SKM-1 treated with dmso at 0.1 percent for 144 hours (cell line): ENCODE data around the gene TYROBP.
"Not testable (repeated sequence)": the region's sequence is repeated elsewhere in the genome, so short reads cannot be mapped to it uniquely, and the experiment has no call there.

ENCODE experiments used
- DNase-seq: peaks from one replicate; lab custom pipeline; 2025; ENCODE audit not compliant: unreplicated experiment; lab: John Stamatoyannopoulos, UW

The TYROBP gene

DNA sequence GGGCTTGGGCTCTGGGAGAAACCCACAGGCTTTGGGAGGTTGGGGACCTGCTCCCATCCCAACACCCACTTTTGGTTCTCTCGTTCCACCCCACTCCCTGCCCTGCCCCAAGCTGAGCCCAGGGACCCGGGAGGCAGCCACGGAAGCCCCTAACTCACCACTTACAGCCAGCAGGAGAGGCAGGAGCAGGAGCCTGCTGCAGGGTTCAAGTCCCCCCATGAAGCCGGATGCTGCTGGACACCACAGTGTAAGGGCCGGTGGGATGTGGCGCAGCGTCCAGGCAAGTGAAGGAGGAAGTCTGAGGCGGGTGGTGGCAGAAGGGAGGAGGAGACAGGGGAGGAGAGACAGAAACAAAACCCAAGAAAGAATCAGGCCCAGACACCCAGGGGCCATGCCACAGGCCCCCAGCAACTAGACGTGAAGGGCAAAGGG is at the start of gene TYROBP:
TYROBP (minus strand) TSS at position 286 of the 432 bp plus-strand sequence; CDS start at position 219, 67 bp downstream.
- DNase-seq = peak; percentile 34

DNA sequence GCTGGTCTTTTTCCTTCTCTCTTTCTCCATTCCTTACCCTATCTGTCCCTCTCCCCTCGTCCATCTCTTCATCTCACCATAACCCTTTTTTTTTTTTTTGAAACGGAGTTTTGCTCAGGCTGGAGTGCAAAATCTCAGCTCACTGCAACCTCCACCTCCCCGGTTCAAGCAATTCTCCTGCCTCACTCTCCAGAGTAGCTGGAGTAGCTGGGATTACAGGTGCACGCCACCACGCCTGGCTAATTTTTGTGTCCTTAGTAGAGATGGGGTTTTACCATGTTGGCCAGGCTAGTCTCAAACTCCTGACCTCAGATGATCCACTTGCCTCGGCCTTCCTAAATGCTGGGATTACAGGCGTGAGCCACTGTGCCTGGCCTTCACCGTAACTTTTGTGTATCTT is 49.3 kb upstream of the TYROBP start:
- DNase-seq = not testable (repeated sequence)

DNA sequence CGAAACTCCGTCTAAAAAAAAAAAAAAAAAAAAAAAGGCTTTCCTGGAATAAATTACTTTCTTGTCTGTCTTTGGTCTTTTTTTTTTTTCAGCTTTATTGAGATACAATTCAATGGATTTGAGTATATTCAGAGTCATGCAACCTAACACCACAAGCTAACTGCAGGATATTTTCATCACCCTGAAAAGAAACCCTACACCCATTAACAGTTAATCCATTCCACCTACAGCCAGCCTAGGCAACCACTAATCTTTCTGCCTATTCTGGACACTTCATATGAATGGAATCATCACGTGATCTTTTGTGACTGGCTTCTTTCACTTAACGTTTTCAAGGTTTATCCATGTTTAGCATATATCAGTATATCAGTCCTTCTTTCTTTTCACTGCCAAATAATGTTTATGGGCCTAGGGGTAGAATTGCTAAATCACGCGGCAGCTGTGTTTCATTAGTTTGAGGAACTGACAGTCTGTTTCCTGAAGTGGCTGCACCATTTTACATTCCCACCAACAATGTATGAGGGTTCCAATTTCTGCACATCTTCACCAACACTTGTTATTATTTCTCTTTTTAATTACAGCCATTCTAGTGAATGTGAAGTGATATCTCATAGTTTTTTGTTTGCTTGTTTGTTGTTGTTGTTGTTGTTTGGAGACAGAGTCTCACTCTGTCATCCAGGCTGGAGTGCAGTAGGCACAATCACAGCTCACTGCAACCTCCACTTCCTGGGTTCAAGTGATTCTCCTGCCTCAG is 48.0 kb upstream of the TYROBP start:
- DNase-seq = no peak

DNA sequence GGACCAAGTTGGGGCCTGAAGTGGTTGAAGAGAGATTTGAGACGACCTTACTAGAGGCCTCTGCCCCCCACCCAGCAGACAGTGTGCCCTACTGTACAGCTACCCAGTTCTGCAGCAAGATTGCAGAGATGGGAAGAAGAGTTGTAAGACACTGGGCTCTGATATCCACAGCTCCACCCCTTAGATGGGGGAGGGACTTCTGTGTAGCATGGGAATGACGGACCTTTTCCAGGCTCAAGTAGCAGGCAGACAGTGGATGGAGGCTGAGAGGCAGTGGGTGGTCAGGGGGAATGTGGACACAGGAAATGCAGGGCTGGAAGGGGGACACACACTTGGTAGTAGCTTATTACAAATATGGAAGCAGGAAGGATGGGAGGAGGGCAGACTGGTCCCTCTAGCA is 41.0 kb upstream of the TYROBP start:
- no peak for DNase-seq

DNA sequence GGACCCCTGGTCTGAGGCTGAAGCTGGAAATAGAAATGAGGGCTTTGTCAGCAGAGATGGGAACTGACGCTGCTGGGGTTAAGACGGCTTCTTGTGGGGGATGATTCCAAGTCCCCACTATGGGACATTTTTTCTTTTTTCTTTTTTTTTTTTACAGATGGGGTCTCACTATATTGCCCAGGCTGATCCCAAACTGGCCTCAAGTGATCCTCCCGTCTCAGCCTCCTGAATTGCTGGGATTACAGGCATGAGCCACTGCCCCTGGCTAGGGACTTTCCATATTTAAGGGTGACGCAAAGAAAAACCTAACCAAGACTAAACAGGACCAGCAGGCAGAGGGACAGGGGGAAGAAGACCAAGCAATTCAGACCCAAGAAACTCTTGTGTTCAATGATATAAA is 38.1 kb upstream of the TYROBP start:
- no peak for DNase-seq

DNA sequence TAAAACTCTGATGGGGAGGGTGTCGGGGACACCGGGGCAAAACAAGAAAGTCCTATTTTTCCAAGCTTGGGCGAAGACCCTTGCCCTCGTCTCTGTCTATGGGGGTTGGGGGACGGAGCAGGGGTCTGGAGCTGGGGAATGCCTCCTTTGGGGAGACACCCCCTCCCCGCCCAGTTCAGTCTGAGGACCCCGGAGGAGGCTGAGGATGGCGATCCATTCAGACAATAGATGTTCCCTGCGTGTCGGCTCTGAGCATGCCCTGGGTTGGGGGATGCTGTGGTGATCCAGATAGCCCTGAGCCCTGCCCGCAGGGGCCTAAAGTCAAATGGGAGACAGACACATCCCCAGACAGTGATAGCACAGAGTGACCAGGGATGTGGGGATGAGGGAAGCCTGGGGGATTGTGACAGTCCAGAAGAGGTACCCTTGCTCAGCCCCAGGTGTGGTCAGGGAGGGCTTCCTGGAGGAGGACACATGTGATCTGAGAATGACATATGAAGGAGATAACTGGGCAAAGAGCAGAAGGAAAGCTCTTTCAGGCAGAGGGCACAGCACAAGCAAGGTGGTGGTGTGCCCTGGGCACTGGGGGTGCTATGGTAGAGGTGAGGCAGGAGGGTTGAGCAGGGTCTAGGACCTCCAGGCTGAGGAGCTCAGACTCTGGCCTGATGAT is 37.2 kb upstream of the TYROBP start:
- no peak for DNase-seq

DNA sequence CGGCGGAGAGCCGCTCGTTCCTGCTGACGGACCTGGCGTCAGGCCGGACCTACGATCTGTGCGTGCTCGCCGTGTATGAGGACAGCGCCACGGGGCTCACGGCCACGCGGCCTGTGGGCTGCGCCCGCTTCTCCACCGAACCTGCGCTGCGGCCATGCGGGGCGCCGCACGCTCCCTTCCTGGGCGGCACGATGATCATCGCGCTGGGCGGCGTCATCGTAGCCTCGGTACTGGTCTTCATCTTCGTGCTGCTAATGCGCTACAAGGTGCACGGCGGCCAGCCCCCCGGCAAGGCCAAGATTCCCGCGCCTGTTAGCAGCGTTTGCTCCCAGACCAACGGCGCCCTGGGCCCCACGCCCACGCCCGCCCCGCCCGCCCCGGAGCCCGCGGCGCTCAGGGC is 36.5 kb upstream of the TYROBP start:
- DNase-seq = no peak

DNA sequence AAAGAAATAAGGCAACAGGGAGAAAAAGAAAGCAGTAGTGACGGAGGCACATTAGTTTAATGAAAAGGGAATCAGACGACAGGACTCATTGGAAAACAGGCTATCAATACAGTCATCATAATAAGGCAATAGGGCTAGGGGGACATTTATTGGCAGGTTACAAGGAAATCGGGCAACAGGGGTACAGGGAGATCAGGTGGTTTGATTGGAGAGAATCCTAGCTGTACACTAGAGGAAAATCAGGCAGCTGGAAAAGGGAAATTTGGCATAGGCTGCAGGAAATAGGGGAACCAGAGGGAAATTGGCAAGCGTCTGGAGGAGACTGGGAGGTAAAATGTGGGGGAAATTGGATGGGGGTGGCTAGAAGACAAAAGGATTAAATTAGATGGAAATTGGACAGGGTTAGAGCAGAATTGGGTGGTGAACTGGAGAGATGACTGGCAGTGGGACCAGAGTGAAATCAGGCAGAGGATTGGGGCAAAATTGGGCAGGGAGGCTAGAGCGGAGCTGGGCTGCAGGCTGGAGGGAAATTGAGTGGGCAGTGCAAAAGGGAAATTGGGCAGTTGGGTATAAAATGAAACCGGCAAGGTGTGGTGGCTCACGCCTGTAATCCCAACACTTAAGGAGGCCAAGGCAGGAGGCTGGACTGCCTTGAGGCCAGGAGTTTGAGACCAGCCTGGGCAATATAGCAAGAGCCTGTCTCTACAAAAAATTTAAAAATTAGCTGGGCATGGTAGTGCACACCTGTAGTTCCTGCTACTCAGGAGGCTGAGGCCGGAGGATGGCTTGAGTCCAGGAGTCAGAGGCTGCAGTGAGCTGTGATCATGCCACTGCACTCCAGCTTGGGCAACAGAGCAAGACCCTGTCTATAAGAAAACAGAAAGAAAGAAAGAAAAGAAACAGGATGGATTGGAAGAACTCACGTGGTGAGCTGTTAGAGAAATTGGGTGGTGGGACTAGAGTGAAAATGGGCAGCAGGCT is 35.5 kb upstream of the TYROBP start:
- no peak for DNase-seq

DNA sequence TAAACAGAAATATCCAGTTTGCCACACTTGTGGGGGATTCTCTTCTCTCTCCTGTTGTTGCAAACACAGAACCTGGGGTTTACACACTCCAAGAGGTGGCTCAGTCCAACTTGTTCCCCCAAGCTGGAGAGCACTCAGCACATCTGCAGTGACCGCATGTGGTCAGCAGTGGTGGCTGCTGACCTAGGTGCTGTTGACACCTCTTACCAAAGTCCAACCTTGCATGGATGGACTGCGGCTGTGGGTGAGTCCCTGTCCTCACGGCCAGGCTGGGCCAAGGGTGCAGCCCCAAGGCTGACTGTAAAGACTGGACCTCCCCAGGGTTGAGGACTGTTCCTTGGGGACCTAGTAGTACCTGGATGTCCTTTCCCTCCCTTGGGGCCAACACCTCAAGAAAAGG is 34.1 kb upstream of the TYROBP start:
- no peak for DNase-seq

DNA sequence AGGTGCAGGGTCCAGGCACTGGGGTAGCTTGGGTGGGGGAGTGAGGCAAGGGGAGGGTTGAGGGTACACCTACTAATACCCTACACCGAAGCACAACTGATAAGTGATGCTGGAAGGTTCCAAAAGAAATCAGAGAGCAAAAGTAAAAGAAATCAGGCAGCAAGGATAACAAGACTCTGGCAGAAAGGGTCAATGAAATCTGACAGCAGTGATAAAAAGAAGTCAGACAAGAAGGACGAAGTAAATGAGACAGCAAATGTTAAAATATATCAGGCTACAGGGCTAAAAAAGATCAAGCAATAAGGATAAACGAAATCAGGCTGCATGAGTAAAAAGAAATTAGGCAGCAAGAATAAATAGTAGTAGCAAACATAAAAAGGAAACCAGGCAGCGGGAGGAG is 32.7 kb upstream of the TYROBP start:
- no peak for DNase-seq

DNA sequence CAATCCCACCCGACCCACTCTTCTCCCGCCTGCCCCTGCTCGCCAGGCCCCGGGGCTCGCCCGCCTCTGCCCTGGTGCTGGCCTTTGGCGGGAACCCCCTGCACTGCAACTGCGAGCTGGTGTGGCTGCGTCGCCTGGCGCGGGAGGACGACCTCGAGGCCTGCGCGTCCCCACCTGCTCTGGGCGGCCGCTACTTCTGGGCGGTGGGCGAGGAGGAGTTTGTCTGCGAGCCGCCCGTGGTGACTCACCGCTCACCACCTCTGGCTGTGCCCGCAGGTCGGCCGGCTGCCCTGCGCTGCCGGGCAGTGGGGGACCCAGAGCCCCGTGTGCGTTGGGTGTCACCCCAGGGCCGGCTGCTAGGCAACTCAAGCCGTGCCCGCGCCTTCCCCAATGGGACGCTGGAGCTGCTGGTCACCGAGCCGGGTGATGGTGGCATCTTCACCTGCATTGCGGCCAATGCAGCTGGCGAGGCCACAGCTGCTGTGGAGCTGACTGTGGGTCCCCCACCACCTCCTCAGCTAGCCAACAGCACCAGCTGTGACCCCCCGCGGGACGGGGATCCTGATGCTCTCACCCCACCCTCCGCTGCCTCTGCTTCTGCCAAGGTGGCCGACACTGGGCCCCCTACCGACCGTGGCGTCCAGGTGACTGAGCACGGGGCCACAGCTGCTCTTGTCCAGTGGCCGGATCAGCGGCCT is 32.1 kb upstream of the TYROBP start:
- DNase-seq = no peak

DNA sequence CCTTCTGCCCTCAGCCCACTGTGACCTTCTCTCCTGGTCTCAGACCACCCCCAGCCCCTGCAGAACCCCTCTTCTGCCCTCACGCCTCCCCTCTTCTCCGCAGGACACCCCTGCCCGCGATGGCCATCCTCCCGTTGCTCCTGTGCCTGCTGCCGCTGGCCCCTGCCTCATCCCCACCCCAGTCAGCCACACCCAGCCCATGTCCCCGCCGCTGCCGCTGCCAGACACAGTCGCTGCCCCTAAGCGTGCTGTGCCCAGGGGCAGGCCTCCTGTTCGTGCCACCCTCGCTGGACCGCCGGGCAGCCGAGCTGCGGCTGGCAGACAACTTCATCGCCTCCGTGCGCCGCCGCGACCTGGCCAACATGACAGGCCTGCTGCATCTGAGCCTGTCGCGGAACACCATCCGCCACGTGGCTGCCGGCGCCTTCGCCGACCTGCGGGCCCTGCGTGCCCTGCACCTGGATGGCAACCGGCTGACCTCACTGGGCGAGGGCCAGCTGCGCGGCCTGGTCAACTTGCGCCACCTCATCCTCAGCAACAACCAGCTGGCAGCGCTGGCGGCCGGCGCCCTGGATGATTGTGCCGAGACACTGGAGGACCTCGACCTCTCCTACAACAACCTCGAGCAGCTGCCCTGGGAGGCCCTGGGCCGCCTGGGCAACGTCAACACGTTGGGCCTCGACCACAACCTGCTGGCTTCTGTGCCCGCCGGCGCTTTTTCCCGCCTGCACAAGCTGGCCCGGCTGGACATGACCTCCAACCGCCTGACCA is 31.4 kb upstream of the TYROBP start:
- DNase-seq = no peak

DNA sequence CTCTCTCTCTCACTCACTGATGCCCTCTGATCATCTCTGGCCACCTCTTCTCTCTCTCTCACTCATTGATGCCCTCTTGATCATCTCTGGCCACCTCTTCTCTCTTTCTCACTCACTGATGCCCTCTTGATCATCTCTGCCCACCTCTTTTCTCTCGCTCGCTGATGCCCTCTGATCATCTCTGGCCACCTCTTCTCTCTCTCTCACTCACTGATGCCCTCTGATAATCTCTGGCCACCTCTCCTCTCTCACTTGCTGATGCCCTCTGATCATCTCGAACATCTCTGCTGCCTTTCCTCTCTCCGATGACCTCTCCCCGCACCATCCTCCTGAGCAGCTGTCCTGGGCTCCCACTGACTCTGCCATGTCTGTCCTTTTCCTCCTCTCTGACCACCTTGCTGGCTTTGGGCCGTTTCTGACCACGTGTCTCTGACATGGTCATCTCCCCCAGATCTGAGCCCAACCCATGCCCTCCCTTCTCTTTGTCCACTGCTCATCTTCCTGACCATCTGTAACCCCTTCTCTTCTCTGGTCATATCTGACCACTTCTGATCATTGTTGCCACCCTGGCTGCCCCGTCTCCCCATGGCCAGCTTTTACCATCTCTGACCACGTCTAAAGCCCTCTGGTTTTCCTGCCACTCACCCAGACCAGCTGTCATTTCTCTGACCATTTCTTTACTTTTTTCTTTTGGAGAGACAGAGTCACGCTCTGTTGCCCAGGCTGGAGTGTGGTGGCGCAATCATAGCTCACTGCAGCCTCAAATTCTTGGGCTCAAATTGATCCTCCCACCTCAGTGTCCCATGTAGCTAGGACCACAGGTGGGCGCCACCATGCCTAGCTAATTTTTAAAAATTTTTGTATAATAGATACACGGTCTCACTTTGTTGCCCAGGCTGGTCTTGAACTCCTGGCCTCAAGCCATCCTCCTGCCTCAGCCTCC is 30.5 kb upstream of the TYROBP start:
- DNase-seq = no peak

DNA sequence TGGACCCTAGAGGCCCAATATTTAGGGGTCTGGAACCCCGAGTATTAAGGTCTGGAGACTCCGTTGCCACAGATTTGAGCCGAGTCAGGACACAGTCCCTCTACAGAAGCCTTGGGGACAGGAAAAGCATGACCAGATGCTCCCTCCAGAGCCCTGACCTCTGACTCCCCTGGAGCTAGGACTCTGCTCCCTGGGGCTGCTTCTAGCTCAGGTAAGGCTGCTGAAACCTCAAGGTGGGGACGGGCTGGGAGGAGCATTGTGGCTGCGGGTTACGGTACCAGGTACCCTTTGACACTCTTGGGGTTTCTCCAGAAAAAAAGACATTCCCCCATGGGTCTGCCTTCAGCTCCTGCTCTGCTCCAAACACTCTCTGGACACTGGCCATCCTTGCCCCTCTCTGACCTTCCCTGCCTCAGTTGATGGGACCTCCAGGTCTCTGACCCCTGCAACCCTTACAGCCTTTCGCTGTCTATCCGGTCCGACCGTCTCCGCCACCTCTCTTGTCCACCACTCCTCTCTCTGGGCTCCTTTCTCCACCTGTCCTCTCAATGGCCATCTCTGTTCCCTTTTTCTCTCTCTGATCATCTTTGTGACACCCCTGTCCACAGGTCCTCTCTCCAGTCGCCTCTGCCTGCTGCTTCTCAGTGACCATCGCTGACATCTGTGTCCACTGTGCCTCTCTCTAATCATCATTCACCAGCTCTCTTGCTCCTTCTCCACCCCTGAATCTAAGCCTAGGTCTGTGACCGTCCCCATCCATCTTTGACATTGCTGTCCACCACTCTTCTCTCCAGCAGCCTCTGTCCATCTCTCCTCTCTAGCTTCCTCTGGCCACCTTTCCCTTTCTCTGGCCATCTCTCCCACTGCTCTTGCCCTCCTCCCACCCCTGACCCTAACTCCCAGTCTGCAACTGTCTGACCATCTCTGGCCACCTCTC is 29.5 kb upstream of the TYROBP start:
- no peak for DNase-seq

DNA sequence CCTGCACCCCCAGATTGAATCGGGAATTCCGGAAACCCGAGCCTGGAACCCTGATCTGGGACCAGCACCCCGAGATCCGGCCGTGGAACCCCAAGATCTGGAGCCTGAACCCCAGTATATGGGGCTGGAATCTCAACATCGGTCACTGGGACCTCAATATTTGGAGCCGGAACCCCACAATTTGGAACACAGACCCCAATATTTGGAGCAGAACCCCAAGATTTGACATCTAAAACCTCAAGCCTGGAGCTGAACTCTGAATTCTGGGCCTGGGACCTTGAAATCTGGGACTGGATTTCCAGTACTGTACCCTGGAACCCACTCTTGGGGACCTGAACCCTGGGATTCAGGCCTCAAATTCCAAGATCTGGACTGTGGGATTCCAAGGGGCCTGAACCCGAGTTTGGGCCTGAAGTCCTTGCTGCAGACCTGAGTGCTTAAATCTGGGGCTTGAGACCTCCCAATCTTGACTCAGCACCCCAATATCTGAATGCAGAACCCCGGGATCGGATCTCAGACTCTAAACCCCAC is 28.7 kb upstream of the TYROBP start:
- DNase-seq = no peak

DNA sequence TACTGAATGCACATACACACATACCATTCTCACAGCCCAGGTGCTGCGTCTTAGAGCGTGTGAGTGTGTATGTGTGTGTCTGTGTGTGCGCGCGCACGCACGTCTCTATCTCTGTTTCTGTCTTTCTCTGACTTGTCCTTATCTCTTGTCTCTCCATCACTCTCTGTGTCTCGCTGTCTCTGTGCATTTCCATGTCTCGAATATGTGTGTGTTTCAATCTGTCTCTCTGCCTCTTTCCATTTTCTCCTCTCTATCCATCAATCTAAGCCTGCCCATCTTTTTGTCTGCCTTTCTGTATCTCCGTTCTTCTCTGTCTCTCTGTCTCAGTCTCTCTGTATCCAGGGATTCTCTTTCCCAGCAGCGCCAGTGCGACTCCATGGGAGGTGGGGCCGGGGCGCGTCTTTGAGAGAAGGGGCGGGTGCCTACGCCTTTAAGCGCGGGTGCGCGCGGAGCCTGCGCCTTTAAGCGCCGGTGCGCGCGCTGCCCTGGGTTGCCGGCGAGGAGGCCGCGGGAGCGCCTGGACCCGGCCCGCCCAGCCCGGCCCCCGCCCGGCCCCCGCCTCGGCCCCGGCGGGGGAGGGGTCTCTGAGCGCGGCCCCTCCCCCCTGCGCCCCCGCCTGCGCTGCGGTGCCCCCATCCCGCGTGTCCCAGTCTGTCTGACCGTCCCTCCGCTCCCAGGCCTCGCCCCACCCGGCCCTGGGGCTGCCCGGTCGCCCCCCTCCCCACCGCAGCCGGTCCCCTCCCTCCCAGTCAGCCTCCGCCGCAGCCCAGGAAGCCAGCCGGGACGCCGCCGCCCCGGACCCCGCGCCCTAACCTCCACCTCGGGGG is 28.0 kb upstream of the TYROBP start, which contains the start of gene LRFN3:
LRFN3 (plus strand) TSS at position 464 of the 827 bp plus-strand sequence. CDS start 3,052 bp downstream, outside the sequence.
- peak; percentile 10 for DNase-seq
